ENCODE results near the gene C10orf71. TPM values are rescaled to one million over a fixed set of nuclear protein-coding genes. Genes with fewer than 3 reads are reported as not detected.

Gene C10orf71
- total RNA-seq, 3 donors from 2014 or later = 0.05 TPM; not detected in 2

DNA sequence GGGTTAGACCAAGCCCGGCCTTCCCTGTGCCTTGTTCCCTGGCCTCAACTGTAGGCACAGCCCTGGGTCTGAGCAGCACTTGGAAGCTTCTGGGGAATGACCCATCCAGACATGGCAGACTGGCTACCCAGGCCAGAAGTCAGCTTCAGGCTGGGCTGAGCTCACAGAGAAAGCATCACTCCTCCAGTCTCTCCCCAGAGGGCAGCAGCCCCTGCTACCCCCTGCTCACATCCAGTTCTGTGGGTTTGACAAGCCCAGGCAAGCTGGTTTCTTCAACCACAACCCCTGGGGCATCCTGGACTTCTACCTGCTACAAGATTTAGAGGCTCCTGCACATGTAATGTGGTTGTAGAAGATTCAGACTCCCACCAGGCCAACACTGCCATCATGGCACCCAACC lies 9.0 kb downstream of the C10orf71 start:
- no peak overlapping the region for H3K4me3 ChIP-seq
- intact Hi-C loops (cut with DNase I, micrococcal nuclease) = no loop called here
- no peaks in the 10 kb centered on the region for H3K9me3 ChIP-seq
- DNase-seq (no peak), ATAC-seq (no peak)
- TF ChIP-seq CTCF (IDR thresholded peaks at IDR 0.05) = no peak
- no peaks in the 10 kb centered on the region for H3K36me3 ChIP-seq (ENCODE audit: low read depth)
- no peaks in the 10 kb centered on the region for H3K4me1 ChIP-seq (ENCODE audit: low read depth)

- Histone ChIP-seq H3K36me3 (ENCODE audit: low read depth) (no peaks in the 10 kb centered on the region), H3K9me3 (no peaks in the 10 kb centered on the region), H3K4me1 (ENCODE audit: low read depth) (no peaks in the 10 kb centered on the region), H3K4me3 (no peak overlapping the region)
- intact Hi-C loops (cut with DNase I, micrococcal nuclease) = no loop called here
- DNase-seq = no peak
- TF ChIP-seq CTCF (IDR thresholded peaks at IDR 0.05) = no peak
- no peak for ATAC-seq
Observed at GRCh38 chr10:49308881-49309280, 9.9 kb downstream of the C10orf71 start.

- Histone ChIP-seq H3K4me3 (no peak overlapping the region), H3K36me3 (ENCODE audit: low read depth) (no peaks in the 10 kb centered on the region), H3K4me1 (ENCODE audit: low read depth) (no peaks in the 10 kb centered on the region), H3K9me3 (no peaks in the 10 kb centered on the region)
- TF ChIP-seq CTCF (IDR thresholded peaks at IDR 0.05) = no peak
- peak in 1 of 3 donors; percentile 9 for DNase-seq
- intact Hi-C loops (cut with DNase I, micrococcal nuclease) = no loop called here
- ATAC-seq = peak; percentile 48
Observed at GRCh38 chr10:49309691-49310411, 10.9 kb downstream of the C10orf71 start.

DNA sequence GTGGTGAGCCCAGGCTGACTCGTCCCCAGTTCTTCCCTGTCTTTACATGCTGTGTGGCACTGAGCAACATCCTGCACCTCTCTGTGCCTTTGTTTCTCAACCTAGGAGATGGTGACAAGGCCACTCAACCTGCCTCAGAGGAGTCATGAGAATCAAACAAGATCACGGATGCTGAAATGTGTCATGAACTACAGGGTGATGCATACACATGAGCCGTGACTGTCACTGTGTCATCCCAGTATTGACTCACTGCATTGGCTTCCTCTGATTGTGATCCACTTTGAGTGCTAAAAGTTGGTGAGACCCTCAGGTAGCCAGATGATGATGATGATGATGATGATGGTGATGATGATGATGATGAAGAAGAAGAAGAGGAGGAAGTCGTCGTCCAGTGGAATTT lies 11.5 kb downstream of the C10orf71 start:
- intact Hi-C loops (cut with DNase I, micrococcal nuclease) = no loop called here
- Histone ChIP-seq H3K9me3 (no peaks in the 10 kb centered on the region), H3K4me1 (ENCODE audit: low read depth) (no peaks in the 10 kb centered on the region), H3K4me3 (no peak overlapping the region), H3K36me3 (ENCODE audit: low read depth) (no peaks in the 10 kb centered on the region)
- DNase-seq (no peak), ATAC-seq (no peak)
- no peak for TF ChIP-seq CTCF (IDR thresholded peaks at IDR 0.05)

- intact Hi-C loops (cut with DNase I, micrococcal nuclease) = no loop called here
Observed at GRCh38 chr10:49310901-49311554, 12.1 kb downstream of the C10orf71 start.

More at GRCh38 chr10:49310901-49311554, 12.1 kb downstream of the C10orf71 start:
- H3K4me1 ChIP-seq (ENCODE audit: low read depth) = no peaks in the 10 kb centered on the region
- ATAC-seq (no peak), DNase-seq (no peak)
- no peaks in the 10 kb centered on the region for H3K36me3 ChIP-seq (ENCODE audit: low read depth)
- TF ChIP-seq CTCF (IDR thresholded peaks at IDR 0.05) = no peak
- no peak overlapping the region for H3K4me3 ChIP-seq
- no peaks in the 10 kb centered on the region for H3K9me3 ChIP-seq
